ENCODE data around the gene DOLPP1. TPM values are rescaled to one million over a fixed set of nuclear protein-coding genes. Genes with fewer than 3 reads are reported as not detected.

DOLPP1 gene
- total RNA-seq, 1 experiment from 2014 or later: 12.4 TPM

GRCh38 chr9:129139233-129139992 is 58.5 kb downstream of the DOLPP1 start:
- peak; percentile 82 for DNase-seq (ENCODE audit: low read depth)

- peak; percentile 99 for DNase-seq (ENCODE audit: low read depth)
These were observed 59.1 kb downstream of the DOLPP1 start for GRCh38 chr9:129139993-129140396.

Other genes with a start within 250 kb of the DOLPP1 start
- 8.0 and 9.6 TPM in 2 replicates for gene KYAT1, start 199.2 kb upstream of the DOLPP1 start, total RNA-seq (2014; rRNA removed; shearing (Covaris generic))
- gene LRRC8A, start 199.0 kb upstream of the DOLPP1 start, total RNA-seq (2014; rRNA removed; shearing (Covaris generic)): 13.9 and 14.1 TPM in 2 replicates
- 1.7 and 1.8 TPM in 2 replicates for gene PHYHD1, start 160.1 kb upstream of the DOLPP1 start, total RNA-seq (2014; rRNA removed; shearing (Covaris generic))
- gene DOLK, start 133.5 kb upstream of the DOLPP1 start, total RNA-seq (2014; rRNA removed; shearing (Covaris generic)): 16.1 and 16.2 TPM in 2 replicates
- 28.9 and 33.4 TPM in 2 replicates for gene NUP188, start 133.4 kb upstream of the DOLPP1 start, total RNA-seq (2014; rRNA removed; shearing (Covaris generic))
- gene SH3GLB2, start 52.8 kb upstream of the DOLPP1 start, total RNA-seq (2014; rRNA removed; shearing (Covaris generic)): 25.2 and 28.2 TPM in 2 replicates
- gene MIGA2, start 44.5 kb upstream of the DOLPP1 start, total RNA-seq (2014; rRNA removed; shearing (Covaris generic)): 13.7 and 15.6 TPM in 2 replicates
- gene CRAT, start 29.7 kb downstream of the DOLPP1 start, total RNA-seq (2014; rRNA removed; shearing (Covaris generic)): 28.7 and 29.9 TPM in 2 replicates
- 75.8 and 86.1 TPM in 2 replicates for gene PTPA, start 30.3 kb downstream of the DOLPP1 start, total RNA-seq (2014; rRNA removed; shearing (Covaris generic))
- 11.2 and 21.2 TPM in 2 replicates for gene IER5L, start 97.2 kb downstream of the DOLPP1 start, total RNA-seq (2014; rRNA removed; shearing (Covaris generic))